GM19438 (cell line): ENCODE results near the gene RBMXL3.

ENCODE experiments used
- ATAC-seq: cut with Tn5 transposase; IDR thresholded peaks from one replicate; pipeline ENCODE4 v1.9.1; 2021; ENCODE audit warnings: low read depth; ENCODE audit not compliant: unreplicated experiment

RBMXL3 gene

DNA sequence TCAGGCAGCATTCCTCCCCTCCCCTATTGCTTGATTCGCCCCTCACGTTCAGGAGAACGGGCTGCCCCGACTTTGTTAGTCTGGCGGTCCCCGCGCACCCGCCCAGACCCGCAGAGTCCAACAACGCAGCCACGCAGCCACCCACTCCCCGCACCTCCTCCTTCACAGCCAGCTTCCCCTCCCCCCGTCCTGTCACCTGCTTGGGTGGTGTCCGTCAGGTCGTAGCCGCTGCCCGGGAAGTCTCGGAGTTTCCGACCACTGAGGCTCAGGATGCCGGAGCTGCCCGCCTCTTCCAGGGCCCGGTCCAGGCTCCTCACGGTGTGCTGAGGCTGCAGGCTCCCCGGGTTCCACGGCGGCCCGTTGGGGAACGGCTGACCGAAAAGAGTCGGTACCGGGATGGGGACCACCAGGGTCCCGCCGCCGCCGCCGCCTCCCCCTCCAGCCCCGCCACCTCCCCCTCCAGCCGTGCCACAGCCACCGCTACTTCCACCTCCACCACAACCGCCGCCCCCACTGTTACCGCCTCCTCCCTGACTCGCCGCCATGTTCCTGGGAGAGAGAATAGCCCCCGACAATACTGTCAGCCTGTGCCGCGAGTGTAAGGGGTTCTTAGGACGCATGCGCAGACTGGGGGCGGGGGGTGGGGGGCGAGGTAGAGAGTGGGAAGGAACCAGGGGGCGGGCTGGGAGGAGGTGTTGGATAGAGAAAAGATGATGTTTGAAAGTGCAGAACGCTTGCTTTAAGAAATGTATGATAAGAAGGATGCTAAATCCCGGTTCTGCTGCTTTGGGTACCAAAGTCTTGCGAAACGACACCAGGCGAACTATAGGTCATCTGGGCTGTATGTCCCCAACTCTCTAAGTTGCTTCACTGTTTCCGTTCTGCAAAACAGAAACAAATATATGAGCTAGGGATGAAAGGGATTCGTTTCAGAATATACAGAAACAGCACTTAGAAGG lies 44.6 kb downstream of the RBMXL3 start, which contains the start of gene LRCH2:
LRCH2 (minus strand) TSS at position 600 of the 959 bp plus-strand sequence; CDS start at position 545, 55 bp downstream.
- ATAC-seq, result no peak

DNA sequence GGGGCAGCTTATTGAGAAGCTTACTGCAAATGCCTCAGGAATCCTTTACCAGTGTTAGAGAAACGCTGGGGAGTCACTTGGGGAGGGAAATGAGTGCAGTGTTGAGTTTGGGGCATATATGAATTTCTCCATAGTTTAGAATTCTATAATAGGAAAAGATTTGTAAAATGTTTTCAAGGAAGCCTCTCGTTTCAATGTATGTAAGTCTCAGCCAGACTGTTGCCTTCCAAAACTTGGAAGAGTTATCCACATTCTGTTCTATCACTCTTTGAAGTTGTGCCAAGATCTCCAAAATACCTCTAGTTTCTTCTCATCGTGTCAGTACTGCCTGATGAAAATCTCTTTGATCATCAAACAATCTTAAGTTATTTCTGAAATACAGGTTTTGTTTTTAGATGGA lies 45.3 kb downstream of the RBMXL3 start:
- ATAC-seq, result no peak

DNA sequence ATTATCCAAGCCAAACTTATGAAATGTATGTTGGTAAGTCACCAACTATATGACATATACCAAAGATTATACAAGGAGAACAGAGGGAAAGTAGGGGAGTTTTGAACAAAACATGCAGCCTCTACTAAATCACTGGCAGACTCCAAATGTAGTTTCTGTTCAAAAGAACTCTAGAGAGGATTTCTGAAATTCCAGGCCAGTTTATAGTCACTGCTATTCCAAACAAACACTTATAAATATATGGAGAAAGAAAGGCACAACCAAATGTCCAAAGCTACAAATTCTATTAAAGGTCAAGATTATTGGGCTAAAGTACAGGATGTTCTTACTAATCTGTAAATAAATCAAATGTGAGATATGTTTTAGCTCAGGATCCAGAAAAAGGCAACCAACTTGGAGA lies 47.4 kb downstream of the RBMXL3 start:
- no peak for ATAC-seq

DNA sequence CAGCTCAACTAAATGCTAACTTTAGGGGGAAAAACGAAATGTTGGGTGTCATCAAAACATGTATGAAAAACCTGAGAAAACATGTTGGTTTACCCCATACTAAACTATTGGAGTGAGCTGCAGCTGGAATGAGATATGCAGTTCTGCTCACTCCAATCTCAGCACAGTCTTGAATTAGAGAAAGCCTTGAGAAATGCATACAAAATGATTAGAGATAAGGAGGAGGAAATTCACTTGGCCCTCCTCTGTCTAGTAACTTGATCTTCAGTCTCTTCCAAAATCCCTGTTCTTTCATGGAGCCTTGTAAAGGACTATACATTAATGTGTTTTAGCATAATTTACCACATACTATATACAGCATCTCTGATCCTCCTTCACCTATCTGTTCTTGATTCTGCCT lies 47.8 kb downstream of the RBMXL3 start:
- no peak for ATAC-seq
